PC-9 (cell line): ENCODE data around the gene MKRN2. TPM values are rescaled to one million over a fixed set of nuclear protein-coding genes. Genes with fewer than 3 reads are reported as not detected.
"Not testable (repeated sequence)": the region's sequence is repeated elsewhere in the genome, so short reads cannot be mapped to it uniquely, and the experiment has no call there.

Experiments used
- BruUV-seq: library from RNA; stranded (reverse); fragments of 400-500 nt; replicated peaks from 2 replicates; lab custom pipeline; 2021; lab: Mats Ljungman, UMichigan
- CTCF ChIA-PET: fragments of 300-600 bp; sonication (Branson Sonifier 250); formaldehyde crosslinking; loops from one replicate; lab custom pipeline; 2022; ENCODE audit warnings: antibody characterized with exemption; lab: Charles Lee
- POLR2A ChIA-PET: fragments of 300-600 bp; sonication (Branson Sonifier 250); formaldehyde crosslinking; loops from one replicate; lab custom pipeline; 2022; ENCODE audit warnings: antibody characterized with exemption; ENCODE audit not compliant: unreplicated experiment; lab: Charles Lee
- DNase-seq, 2 experiments: peaks; one replicate each; pipeline versions ENCODE4 v3.0.0 to v3.0.0-alpha.2; 2015 to 2022; ENCODE audit warnings: mixed read lengths in 1 of 2
- H2AFZ ChIP-seq: fragments of 200-600 bp; sonication (generic); 2 replicates; pipeline ENCODE4 v1.8.1; 2017; ENCODE audit warnings: antibody characterized with exemption
- H3F3A ChIP-seq: fragments of 200-600 bp; sonication (generic); 2 replicates; pipeline ENCODE4 v1.8.1; 2017; ENCODE audit warnings: antibody characterized with exemption, mild to moderate bottlenecking, low read depth; ENCODE audit not compliant: insufficient read depth
- H3K27ac ChIP-seq: fragments of 200-600 bp; sonication (generic); 2 replicates; pipeline ENCODE4 v1.6.1; 2016; ENCODE audit warnings: mixed run types
- H3K27me3 ChIP-seq: fragments of 200-600 bp; sonication (generic); 2 replicates; pipeline ENCODE4 v1.6.1; 2016; ENCODE audit warnings: low read depth, mixed run types; ENCODE audit not compliant: insufficient read depth
- H3K36me3 ChIP-seq: fragments of 200-600 bp; sonication (generic); 2 replicates; pipeline ENCODE4 v1.6.1; 2016; ENCODE audit warnings: low read depth, mixed run types
- H3K4me1 ChIP-seq: fragments of 200-600 bp; sonication (generic); replicated peaks from 2 replicates; pipeline ENCODE4 v1.6.1; 2016; ENCODE audit warnings: mixed run types; ENCODE audit not compliant: insufficient read depth
- H3K4me2 ChIP-seq: fragments of 200-600 bp; sonication (generic); 2 replicates; pipeline ENCODE4 v1.6.1; 2017; ENCODE audit warnings: mixed run types
- H3K4me3 ChIP-seq: fragments of 200-600 bp; sonication (generic); 2 replicates; pipeline ENCODE4 v1.6.1; 2016; ENCODE audit warnings: mixed run types
- H3K79me2 ChIP-seq: fragments of 200-600 bp; sonication (generic); 2 replicates; pipeline ENCODE4 v1.6.1; 2017; ENCODE audit warnings: low read depth, mixed run types
- H3K9me2 ChIP-seq: fragments of 200-600 bp; sonication (generic); 2 replicates; pipeline ENCODE4 v1.8.1; 2017; ENCODE audit warnings: mild to moderate bottlenecking; ENCODE audit not compliant: insufficient read depth
- H3K9me3 ChIP-seq: fragments of 200-600 bp; sonication (generic); 2 replicates; pipeline ENCODE4 v1.8.1; 2016; ENCODE audit warnings: low read depth; ENCODE audit not compliant: insufficient read depth
- H4K20me1 ChIP-seq: fragments of 200-600 bp; sonication (generic); 2 replicates; pipeline ENCODE4 v1.8.1; 2017; ENCODE audit not compliant: insufficient read depth
- CTCF ChIP-seq: fragments of 200-600 bp; sonication (generic); conservative IDR thresholded peaks from 2 replicates; pipeline ENCODE4 v1.6.1; 2017; ENCODE audit warnings: mixed run types, antibody characterized with exemption, mild to moderate bottlenecking, moderate library complexity
- EZH2 ChIP-seq: fragments of 200-600 bp; sonication (generic); IDR thresholded peaks from 2 replicates; pipeline ENCODE4 v1.8.0; 2017; ENCODE audit warnings: antibody characterized with exemption, low read depth
- intact Hi-C: fragments of 100-400 bp; cut with micrococcal nuclease; formaldehyde crosslinking; loops from one replicate; pipeline ENCODE4 v1.10.0; 2022; ENCODE audit not compliant: unreplicated experiment
- total RNA-seq: library from RNA; stranded (reverse); gene quantifications from 2 replicates; pipeline ENCODE4 v1.2.3, GENCODE V29; 2021

Gene MKRN2
- total RNA-seq, 1 experiment from 2014 or later: 25.0 TPM

- intact Hi-C loops: no loop called here
- TF ChIP-seq CTCF: no peak
- TF ChIP-seq EZH2: no peak
- no TSS peak for BruUV-seq
- Histone ChIP-seq H2AFZ (no peak overlapping the region), H3K4me3 (no peak overlapping the region), H3K36me3 (no peaks in the 10 kb centered on the region), H3K9me3 (no peaks in the 10 kb centered on the region), H3F3A (no peaks in the 10 kb centered on the region), H3K9me2 (no peaks in the 10 kb centered on the region), H4K20me1 (peaks cover 61% of the 10 kb centered on the region), H3K27me3 (no peaks in the 10 kb centered on the region), H3K4me2 (no peak overlapping the region), H3K27ac (no peak overlapping the region), H3K79me2 (peaks cover 96% of the 10 kb centered on the region), H3K4me1 (no peaks in the 10 kb centered on the region)
- DNase-seq: no peak
- CTCF ChIA-PET: no interaction called here
- POLR2A ChIA-PET: no interaction called here
These were observed 71.9 kb downstream of the MKRN2 start for GRCh38 chr3:12628813-12629212.

GRCh38 chr3:12629560-12629959 lies 72.7 kb downstream of the MKRN2 start:
- Histone ChIP-seq H3K79me2 (peaks cover 96% of the 10 kb centered on the region), H3K36me3 (no peaks in the 10 kb centered on the region), H3K27ac (no peak overlapping the region), H3K27me3 (no peaks in the 10 kb centered on the region), H3K4me2 (no peak overlapping the region), H3K4me3 (no peak overlapping the region), H3K9me3 (no peaks in the 10 kb centered on the region), H4K20me1 (peaks cover 55% of the 10 kb centered on the region), H3F3A (no peaks in the 10 kb centered on the region), H3K4me1 (no peaks in the 10 kb centered on the region), H2AFZ (no peak overlapping the region), H3K9me2 (no peaks in the 10 kb centered on the region)
- BruUV-seq: no TSS peak
- no peak for DNase-seq
- intact Hi-C loops: no loop called here
- POLR2A ChIA-PET: no interaction called here
- CTCF ChIA-PET: no interaction called here
- no peak for TF ChIP-seq CTCF
- no peak for TF ChIP-seq EZH2

GRCh38 chr3:12630292-12630691 lies 73.4 kb downstream of the MKRN2 start:
- H3K9me3 ChIP-seq: no peaks in the 10 kb centered on the region
- no peaks in the 10 kb centered on the region for H3K27me3 ChIP-seq
- no peaks in the 10 kb centered on the region for H3F3A ChIP-seq
- no peak overlapping the region for H3K4me2 ChIP-seq
- H4K20me1 ChIP-seq: peaks cover 56% of the 10 kb centered on the region
- CTCF ChIA-PET: no interaction called here
- H3K79me2 ChIP-seq: peaks cover 98% of the 10 kb centered on the region
- H3K9me2 ChIP-seq: no peaks in the 10 kb centered on the region
- no peak for DNase-seq
- H3K27ac ChIP-seq: no peak overlapping the region
- intact Hi-C loops: no loop called here
- POLR2A ChIA-PET: no interaction called here
- no peak for TF ChIP-seq CTCF
- no peak for TF ChIP-seq EZH2
- no peak overlapping the region for H3K4me3 ChIP-seq
- no peaks in the 10 kb centered on the region for H3K4me1 ChIP-seq
- H3K36me3 ChIP-seq: no peaks in the 10 kb centered on the region
- BruUV-seq: no TSS peak
- no peak overlapping the region for H2AFZ ChIP-seq

- Histone ChIP-seq H4K20me1 (peaks cover 51% of the 10 kb centered on the region), H3K79me2 (peaks cover 95% of the 10 kb centered on the region)
- H3K9me3 ChIP-seq, POLR2A ChIA-PET, H3K4me3 ChIP-seq, H3K4me2 ChIP-seq, H3F3A ChIP-seq, intact Hi-C loops, H3K27ac ChIP-seq, H3K36me3 ChIP-seq, H3K4me1 ChIP-seq, DNase-seq, CTCF ChIA-PET, H3K27me3 ChIP-seq, H3K9me2 ChIP-seq, H2AFZ ChIP-seq, BruUV-seq: not testable (repeated sequence)
These were observed 74.0 kb downstream of the MKRN2 start for GRCh38 chr3:12630843-12631242.
